GM12892 (cell line): Measurements from ENCODE around the gene ARID3B.
A peak's percentile ranks its signal among the peaks of the same experiment; 100 is the strongest.

Source experiments
- POLR2A ChIP-seq: IDR thresholded peaks from 2 replicates; pipeline ENCODE4 v1.6.1; 2011; ENCODE audit warnings: low read depth, low read length, control low read depth
- POLR2AphosphoS5 ChIP-seq: IDR thresholded peaks from 2 replicates; pipeline ENCODE4 v1.6.1; 2011; ENCODE audit warnings: low read depth, low read length, control low read depth
- TAF1 ChIP-seq: IDR thresholded peaks from 2 replicates; pipeline ENCODE4 v1.6.1; 2011; ENCODE audit warnings: low read depth, mild to moderate bottlenecking, control low read depth, low read length, borderline replicate concordance

- TF ChIP-seq TAF1 (no peak), POLR2AphosphoS5 (peak; percentile 69), POLR2A (no peak; the same call in 1 of the 2 replicates)
Observed at GRCh38 chr15:74630284-74631086, 89.5 kb downstream of the ARID3B start.
